ENCODE data around the gene SMCO2.
A peak's percentile ranks its signal among the peaks of the same experiment; 100 is the strongest.

Gene SMCO2

DNA sequence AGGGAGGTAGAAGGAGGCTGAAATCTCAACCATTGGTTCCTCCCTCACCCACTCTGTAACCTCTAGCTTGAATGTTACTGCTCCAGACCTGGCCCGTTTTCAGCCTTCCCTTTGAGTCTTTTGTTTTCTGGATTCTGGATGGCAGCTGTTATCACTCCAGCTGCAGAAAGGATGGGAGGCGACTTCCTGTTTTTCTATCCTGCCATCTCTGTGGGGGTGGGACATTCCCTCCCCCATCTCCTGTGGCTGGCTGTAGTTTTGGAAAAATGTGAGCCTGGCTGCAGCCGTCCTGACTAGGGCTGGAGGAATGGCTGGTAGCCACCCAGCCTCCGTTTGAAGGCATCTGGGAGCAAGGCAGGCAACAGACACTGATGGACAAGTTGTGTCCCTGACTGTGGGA is 74.5 kb downstream of the SMCO2 start:
- TF ChIP-seq GATA2 (IDR thresholded peaks at IDR 0.05; ENCODE audit: low read depth, low read length) (peak; percentile 49; the same call in 1 of the 2 replicates), GATA3 (IDR thresholded peaks at IDR 0.05; ENCODE audit: low read depth, low read length) (no peak)

GRCh38 chr12:27521981-27522380 is 75.4 kb downstream of the SMCO2 start:
- no peak for TF ChIP-seq GATA2 (IDR thresholded peaks at IDR 0.05; ENCODE audit: low read depth, low read length)
- no peak for TF ChIP-seq GATA3 (IDR thresholded peaks at IDR 0.05; ENCODE audit: low read depth, low read length)

DNA sequence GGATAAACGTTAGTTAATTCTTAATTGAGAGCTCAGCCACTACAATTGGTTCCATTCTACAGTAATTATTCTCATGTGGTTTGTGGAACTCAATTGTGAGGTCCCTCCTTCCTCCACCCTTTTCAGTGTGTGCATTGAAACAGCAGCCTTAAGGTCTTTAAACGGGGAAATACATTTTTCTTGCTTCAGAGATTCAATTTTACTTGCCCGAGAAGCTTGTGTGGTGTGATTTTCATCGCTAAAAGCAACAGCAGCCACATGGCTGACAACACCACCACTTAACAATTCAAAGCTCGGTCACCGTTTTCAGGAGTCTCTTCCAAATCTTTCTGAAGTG is 76.7 kb downstream of the SMCO2 start:
- TF ChIP-seq GATA3 (IDR thresholded peaks at IDR 0.05; ENCODE audit: low read depth, low read length) (no peak), GATA2 (IDR thresholded peaks at IDR 0.05; ENCODE audit: low read depth, low read length) (no peak)

GRCh38 chr12:27523642-27524493 is 77.3 kb downstream of the SMCO2 start, which contains the start of gene PPFIBP1:
TSS of gene PPFIBP1 (plus strand) at chr12:27524206. CDS start at chr12:27633397, 109,191 bp downstream.
- TF ChIP-seq GATA2 (IDR thresholded peaks at IDR 0.05; ENCODE audit: low read depth, low read length): no peak; the same call in 1 of the 2 replicates
- no peak for TF ChIP-seq GATA3 (IDR thresholded peaks at IDR 0.05; ENCODE audit: low read depth, low read length)

GRCh38 chr12:27524494-27524835 is 77.9 kb downstream of the SMCO2 start:
- no peak for TF ChIP-seq GATA2 (IDR thresholded peaks at IDR 0.05; ENCODE audit: low read depth, low read length)
- no peak for TF ChIP-seq GATA3 (IDR thresholded peaks at IDR 0.05; ENCODE audit: low read depth, low read length)

- TF ChIP-seq GATA3 (IDR thresholded peaks at IDR 0.05; ENCODE audit: low read depth, low read length) (no peak), GATA2 (IDR thresholded peaks at IDR 0.05; ENCODE audit: low read depth, low read length) (no peak)
These were observed 78.6 kb downstream of the SMCO2 start for GRCh38 chr12:27524839-27525753.

- no peak for TF ChIP-seq GATA3 (IDR thresholded peaks at IDR 0.05; ENCODE audit: low read depth, low read length)
These were observed 81.0 kb downstream of the SMCO2 start for GRCh38 chr12:27527512-27527911.

DNA sequence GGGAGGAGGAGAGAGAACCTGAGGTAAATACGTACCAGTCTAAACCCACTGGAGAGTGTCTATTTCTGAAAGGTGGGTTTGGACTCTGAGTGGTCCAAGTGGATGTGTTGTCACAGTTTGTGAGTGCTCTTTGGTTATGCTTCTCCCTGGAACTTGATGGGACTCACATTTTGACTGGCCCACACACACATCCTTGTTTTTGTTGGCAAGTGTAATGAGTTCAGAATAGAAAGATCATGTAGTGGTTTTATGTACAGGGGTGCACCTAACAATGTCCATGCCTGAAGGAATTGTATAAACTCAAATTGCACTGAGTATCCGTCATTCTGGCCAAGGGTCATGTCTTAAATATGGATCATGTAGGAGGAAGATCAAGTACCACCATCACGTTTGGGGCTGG is 82.3 kb downstream of the SMCO2 start:
- TF ChIP-seq GATA2 (IDR thresholded peaks at IDR 0.05; ENCODE audit: low read depth, low read length): no peak
- no peak for TF ChIP-seq GATA3 (IDR thresholded peaks at IDR 0.05; ENCODE audit: low read depth, low read length)

GRCh38 chr12:27530157-27530922 is 83.8 kb downstream of the SMCO2 start:
- TF ChIP-seq GATA3 (IDR thresholded peaks at IDR 0.05; ENCODE audit: low read depth, low read length) (no peak), GATA2 (IDR thresholded peaks at IDR 0.05; ENCODE audit: low read depth, low read length) (no peak)

DNA sequence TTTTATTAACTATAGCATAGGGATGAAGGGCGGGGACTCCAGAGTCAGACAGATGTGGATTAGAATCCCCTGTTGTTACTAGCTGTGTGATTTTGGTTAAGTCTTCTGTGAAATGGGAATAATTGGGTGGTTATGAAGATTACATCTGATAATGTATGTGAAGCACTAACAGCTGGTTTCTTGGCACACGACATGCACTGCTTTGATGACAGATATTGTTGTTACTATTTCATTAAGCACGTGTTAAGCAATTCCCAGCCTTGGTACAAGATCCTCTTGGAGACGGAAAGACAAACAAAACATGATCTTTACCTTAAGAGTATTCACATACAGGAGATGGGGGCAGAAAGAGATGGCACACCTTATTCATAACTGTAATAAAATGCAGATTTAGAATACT is 85.4 kb downstream of the SMCO2 start:
- TF ChIP-seq GATA2 (IDR thresholded peaks at IDR 0.05; ENCODE audit: low read depth, low read length) (no peak), GATA3 (IDR thresholded peaks at IDR 0.05; ENCODE audit: low read depth, low read length) (no peak)

GRCh38 chr12:27534060-27534764 is 87.7 kb downstream of the SMCO2 start:
- TF ChIP-seq GATA3 (IDR thresholded peaks at IDR 0.05; ENCODE audit: low read depth, low read length) (no peak), GATA2 (IDR thresholded peaks at IDR 0.05; ENCODE audit: low read depth, low read length) (no peak)

DNA sequence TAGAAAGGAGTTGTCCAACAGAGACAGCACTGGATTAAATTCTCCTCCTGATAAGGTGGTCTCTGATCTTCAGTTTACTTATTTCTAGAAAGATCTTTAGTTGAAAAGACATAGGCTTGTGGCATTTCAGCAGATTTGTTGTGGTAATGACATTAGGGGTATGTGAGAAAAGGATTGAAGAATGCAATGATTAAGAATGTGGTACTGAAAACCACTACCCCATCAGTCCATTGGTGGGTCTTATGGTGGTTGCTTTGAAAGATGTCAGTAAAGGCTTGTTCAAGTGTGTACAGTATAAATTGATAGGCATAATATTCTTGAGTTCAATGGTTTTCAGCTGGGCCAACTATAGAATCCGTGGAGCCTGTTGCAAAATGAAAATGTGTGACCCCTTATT is 88.2 kb downstream of the SMCO2 start:
- TF ChIP-seq GATA2 (IDR thresholded peaks at IDR 0.05; ENCODE audit: low read depth, low read length) (no peak), GATA3 (IDR thresholded peaks at IDR 0.05; ENCODE audit: low read depth, low read length) (no peak)

DNA sequence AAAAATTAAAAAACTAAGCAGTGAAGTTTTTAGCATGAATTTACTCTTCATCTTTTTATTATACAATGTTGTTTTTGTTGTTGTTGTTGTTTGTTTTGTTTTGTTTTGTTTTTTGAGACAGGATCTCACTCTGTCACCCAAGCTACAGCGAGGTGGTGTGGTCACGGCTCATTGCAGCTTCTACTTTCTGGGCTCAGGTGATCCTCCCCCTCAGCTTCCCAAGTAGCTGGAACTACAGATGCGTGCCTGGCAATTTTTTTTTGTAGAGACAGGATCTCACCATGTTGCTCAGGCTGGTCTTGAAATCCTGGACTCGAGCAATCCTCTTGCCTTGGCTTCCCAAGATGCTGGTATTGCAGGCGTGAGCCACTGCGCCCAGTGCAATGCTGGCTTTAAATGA is 88.8 kb downstream of the SMCO2 start:
- TF ChIP-seq GATA2 (IDR thresholded peaks at IDR 0.05; ENCODE audit: low read depth, low read length) (no peak), GATA3 (IDR thresholded peaks at IDR 0.05; ENCODE audit: low read depth, low read length) (no peak)
